Activated naive CD4-positive, alpha-beta T cell treated with anti-CD3 and anti-CD28 coated beads for 36 hours (primary cell): ENCODE results near the gene FEM1C. TPM values are rescaled to one million over a fixed set of nuclear protein-coding genes. Genes with fewer than 3 reads are reported as not detected.

Experiments
- CTCF ChIA-PET: fragments of 350-600 bp; sonication (Branson Sonifier 250); formaldehyde crosslinking; loops from one replicate; lab custom pipeline; 2021; ENCODE audit warnings: antibody characterized with exemption; lab: Charles Lee
- DNase-seq: peaks from one replicate; pipeline ENCODE4 v3.0.0-alpha.2; 2020
- H3K27ac Mint-ChIP-seq: one replicate; pipeline ENCODE4 v1.8.0; 2021; ENCODE audit warnings: mild to moderate bottlenecking, mixed read lengths
- H3K27me3 Mint-ChIP-seq: one replicate; pipeline ENCODE4 v1.8.0; 2021; ENCODE audit warnings: low read depth, mixed read lengths
- H3K36me3 Mint-ChIP-seq: one replicate; pipeline ENCODE4 v1.8.0; 2021; ENCODE audit warnings: low read depth, mixed read lengths
- H3K4me1 Mint-ChIP-seq: one replicate; pipeline ENCODE4 v1.8.0; 2021; ENCODE audit warnings: low read depth, mixed read lengths
- H3K4me3 Mint-ChIP-seq: one replicate; pipeline ENCODE4 v1.8.0; 2021; ENCODE audit warnings: mild to moderate bottlenecking, moderate library complexity, mixed read lengths
- H3K9me3 Mint-ChIP-seq: one replicate; pipeline ENCODE4 v1.8.0; 2021; ENCODE audit warnings: mixed read lengths
- intact Hi-C: fragments of 100-400 bp; cut with micrococcal nuclease; formaldehyde crosslinking; loops from one replicate; pipeline ENCODE4 v1.15.1; 2023
- total RNA-seq, 2 experiments: library from RNA; stranded (reverse); gene quantifications; one replicate each; pipeline ENCODE4 v1.2.3, GENCODE V29; 2021

FEM1C gene
- total RNA-seq, 2 experiments from 2014 or later, result 9.7 to 10.0 TPM

DNA sequence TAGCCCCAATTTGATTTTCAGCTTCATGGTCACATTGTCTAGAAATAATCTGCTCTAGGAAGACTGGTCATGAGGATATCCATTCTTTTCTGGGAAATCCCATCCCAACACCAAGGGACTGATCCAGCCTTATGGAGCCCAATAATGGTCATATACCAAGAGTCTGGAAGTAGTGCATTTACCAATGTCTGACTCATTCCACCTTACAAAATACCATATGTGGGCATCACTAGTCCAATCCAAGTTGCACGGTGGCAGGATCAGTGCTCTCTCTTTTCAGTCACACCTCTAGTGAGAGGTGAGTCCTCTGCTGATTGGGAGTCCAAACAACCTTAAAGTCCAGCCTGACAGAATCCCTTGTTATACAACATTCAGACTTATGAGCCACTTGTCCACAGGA, 73.7 kb downstream of the FEM1C start:
- intact Hi-C loops, result no loop called here
- H3K36me3 Mint-ChIP-seq, result no peaks in the 10 kb centered on the region
- no peaks in the 10 kb centered on the region for H3K4me1 Mint-ChIP-seq
- H3K27me3 Mint-ChIP-seq, result peaks cover 28% of the 10 kb centered on the region
- no peak overlapping the region for H3K4me3 Mint-ChIP-seq
- no peak overlapping the region for H3K27ac Mint-ChIP-seq
- H3K9me3 Mint-ChIP-seq, result no peaks in the 10 kb centered on the region
- no peak for DNase-seq
- CTCF ChIA-PET, result no interaction called here

Other genes starting within 250 kb of the FEM1C start
- 1 to 10 TPM; 1.9 to 2.1 TPM for gene CCDC112, start 248.1 kb downstream of the FEM1C start, total RNA-seq
- under 1 TPM; 0.72 to 0.91 TPM for gene TICAM2, start 57.7 kb upstream of the FEM1C start, total RNA-seq
- gene TMED7, start 81.3 kb upstream of the FEM1C start, total RNA-seq, result 10 to 100 TPM; 34.6 to 35.4 TPM